Tibial nerve (tissue), 4 donors: ENCODE measurements around the gene TMEM171. TPM values are rescaled to one million over a fixed set of nuclear protein-coding genes. Genes with fewer than 3 reads are reported as not detected.

Experiments
- DNase-seq, 2 donors: peaks; one replicate each; pipeline ENCODE4 v3.0.0-alpha.2; 2019; ENCODE audit warnings: low spot score in 2 of 2
- H3K27ac ChIP-seq, 4 donors: fragments of 200-600 bp; sonication (generic) in 3 of 4; one replicate each; pipeline ENCODE4 v1.5.1; 2017 to 2019; ENCODE audit warnings: mild to moderate bottlenecking in 1 of 4
- H3K27me3 ChIP-seq, 2 donors: fragments of 200-600 bp; sonication (generic) in 1 of 2; one replicate each; pipeline versions ENCODE4 v1.5.1 to v1.6.0; 2017 to 2019
- H3K36me3 ChIP-seq, 3 donors: fragments of 200-600 bp; sonication (generic); one replicate each; pipeline ENCODE4 v1.5.1; 2018 to 2019
- H3K4me1 ChIP-seq, 4 donors: fragments of 200-600 bp; sonication (generic) in 3 of 4; one replicate each; pipeline ENCODE4 v1.5.1; 2017 to 2019
- H3K4me3 ChIP-seq, 4 donors: fragments of 200-600 bp; sonication (generic) in 3 of 4; one replicate each; pipeline ENCODE4 v1.5.1; 2017 to 2019; ENCODE audit warnings: mild to moderate bottlenecking in 1 of 4, moderate library complexity in 1 of 4
- H3K9me3 ChIP-seq, 4 donors: fragments of 200-600 bp; sonication (generic) in 3 of 4; one replicate each; pipeline ENCODE4 v1.5.1; 2017 to 2019
- EP300 ChIP-seq, 2 donors: sonication (generic); formaldehyde crosslinking; IDR thresholded peaks; one replicate each; pipeline ENCODE4 v1.6.1; 2017; ENCODE audit warnings: antibody characterized with exemption in 2 of 2, mild to moderate bottlenecking in 1 of 2
- POLR2A ChIP-seq, 2 donors: fragments of 450-650 bp; IDR thresholded peaks; one replicate each; pipeline ENCODE4 v1.6.1; 2017; ENCODE audit warnings: antibody characterized with exemption in 2 of 2, mild to moderate bottlenecking in 2 of 2, moderate library complexity in 2 of 2
- WGBS, 2 donors: methylation state at CpG; one replicate each; pipeline ENCODE4 v1.1.5; 2018; 5-methylcytosine and 5-hydroxymethylcytosine counted together
- total RNA-seq, 4 donors: library from RNA; depleted of rRNA; stranded (reverse); fragments of >200 nt; gene quantifications; one replicate each; pipeline ENCODE4 v1.1.0, GENCODE V29; 2016
- TF ChIP-seq, protein P1 (sequence below), 5 experiments: fragments of 200-600 bp in 3 of 5; fragments of 450-650 bp in 2 of 5; sonication (generic) in 3 of 5; IDR thresholded peaks; one replicate each; pipeline ENCODE4 v1.5.1; 2016 to 2019; ENCODE audit warnings: antibody characterized with exemption in 5 of 5, mild to moderate bottlenecking in 3 of 5, moderate library complexity in 2 of 5

TMEM171 gene
- total RNA-seq, 4 donors from 2014 or later = 0.66 to 0.90 TPM; not detected in 2

DNA sequence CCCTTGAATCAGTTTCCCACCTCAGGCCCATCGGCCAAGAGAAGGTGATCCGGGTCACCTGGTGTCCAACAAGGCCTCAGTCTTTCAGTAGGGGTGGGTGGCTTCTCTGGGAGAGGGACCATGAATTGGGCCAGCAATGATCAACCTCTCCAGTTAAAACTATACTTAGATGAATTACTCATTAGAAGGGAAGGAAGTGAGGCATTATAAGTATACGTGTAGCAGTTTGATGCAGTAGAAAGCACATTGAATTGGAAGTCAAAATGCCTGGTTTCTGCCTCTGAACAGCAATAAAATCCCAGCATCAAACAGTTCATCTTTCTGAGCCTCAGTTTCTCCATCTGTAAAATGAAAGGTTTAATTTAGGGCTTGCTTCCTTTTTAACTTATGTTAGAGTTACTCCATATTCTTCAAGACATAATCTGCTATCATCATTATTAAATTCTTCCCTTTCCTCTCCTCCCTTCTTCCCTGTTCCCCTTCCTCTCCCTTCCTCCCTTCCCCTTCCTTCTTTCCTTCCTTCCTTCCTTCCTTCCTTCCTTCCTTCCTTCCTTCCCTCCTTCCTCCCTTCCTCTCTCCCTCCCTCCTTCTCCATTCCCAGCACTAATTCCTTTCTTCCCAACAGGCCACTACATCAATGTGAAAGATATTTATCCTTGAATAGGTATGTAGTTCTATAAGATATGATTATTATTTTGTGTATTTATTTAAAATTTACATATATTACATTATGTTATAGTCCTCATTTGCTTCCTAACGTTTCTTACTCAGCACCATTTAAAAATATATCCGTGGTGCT, 34.0 kb downstream of the TMEM171 start:
- no peak overlapping the region for H3K4me3 ChIP-seq
- no peak for DNase-seq
- H3K27ac ChIP-seq = no peak overlapping the region
- TF ChIP-seq EP300 (IDR thresholded peaks at IDR 0.05) = no peak
- no peaks in the 10 kb centered on the region for H3K4me1 ChIP-seq
- no peaks in the 10 kb centered on the region for H3K9me3 ChIP-seq
- no peaks in the 10 kb centered on the region for H3K36me3 ChIP-seq
- no peaks in the 10 kb centered on the region for H3K27me3 ChIP-seq
- 76 to 79% methylated on average over 5 of the region's 5 CpGs for WGBS, 2 donors

DNA sequence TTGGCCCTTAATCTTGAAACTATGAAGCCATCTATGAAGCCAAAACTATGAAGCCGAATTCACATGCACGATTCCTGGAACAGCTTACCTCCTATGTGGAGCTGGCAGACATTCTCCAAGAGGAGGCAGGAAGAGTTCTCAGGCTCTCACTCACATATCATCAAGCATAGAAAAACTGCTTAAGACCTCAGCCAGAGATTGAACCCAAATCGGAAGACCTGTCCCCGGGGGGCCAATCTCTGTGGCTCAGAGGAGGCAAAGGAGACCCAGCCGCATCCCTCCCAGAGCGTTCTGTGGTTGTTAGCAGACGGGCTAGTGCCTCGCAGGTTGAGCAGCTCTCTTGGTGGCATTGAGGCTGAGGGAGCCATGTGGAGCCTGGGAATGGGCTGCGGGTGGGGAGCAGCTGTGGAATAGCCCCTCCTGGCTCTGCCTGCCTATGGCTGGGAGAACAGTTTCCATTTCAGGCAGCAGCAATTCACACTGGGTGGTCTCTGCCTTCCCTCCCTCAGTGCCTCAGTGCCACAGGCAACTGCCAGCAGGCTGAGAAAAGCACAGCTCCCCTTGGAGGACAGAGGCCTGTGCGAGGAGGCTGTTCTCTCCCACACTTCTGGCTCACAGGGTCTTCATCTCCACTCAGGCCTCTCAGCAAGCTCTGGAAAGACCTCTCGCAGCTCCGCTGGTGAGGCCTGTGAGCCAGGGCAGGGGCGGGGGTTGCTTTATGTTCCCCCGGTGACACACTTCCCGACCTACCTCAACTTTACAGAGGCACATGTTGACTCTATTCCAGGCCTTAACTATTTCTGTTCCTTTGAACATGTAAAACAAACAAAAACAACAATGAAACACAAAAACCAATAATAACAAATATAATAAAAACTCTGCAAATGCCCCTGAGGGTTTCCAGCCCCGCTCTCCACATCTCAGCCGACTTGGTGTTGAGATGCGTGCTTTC, 35.2 kb downstream of the TMEM171 start:
- TF ChIP-seq POLR2A (IDR thresholded peaks at IDR 0.05) (no peak), EP300 (IDR thresholded peaks at IDR 0.05) (no peak)
- TF ChIP-seq, protein P1, sequence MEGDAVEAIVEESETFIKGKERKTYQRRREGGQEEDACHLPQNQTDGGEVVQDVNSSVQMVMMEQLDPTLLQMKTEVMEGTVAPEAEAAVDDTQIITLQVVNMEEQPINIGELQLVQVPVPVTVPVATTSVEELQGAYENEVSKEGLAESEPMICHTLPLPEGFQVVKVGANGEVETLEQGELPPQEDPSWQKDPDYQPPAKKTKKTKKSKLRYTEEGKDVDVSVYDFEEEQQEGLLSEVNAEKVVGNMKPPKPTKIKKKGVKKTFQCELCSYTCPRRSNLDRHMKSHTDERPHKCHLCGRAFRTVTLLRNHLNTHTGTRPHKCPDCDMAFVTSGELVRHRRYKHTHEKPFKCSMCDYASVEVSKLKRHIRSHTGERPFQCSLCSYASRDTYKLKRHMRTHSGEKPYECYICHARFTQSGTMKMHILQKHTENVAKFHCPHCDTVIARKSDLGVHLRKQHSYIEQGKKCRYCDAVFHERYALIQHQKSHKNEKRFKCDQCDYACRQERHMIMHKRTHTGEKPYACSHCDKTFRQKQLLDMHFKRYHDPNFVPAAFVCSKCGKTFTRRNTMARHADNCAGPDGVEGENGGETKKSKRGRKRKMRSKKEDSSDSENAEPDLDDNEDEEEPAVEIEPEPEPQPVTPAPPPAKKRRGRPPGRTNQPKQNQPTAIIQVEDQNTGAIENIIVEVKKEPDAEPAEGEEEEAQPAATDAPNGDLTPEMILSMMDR (IDR thresholded peaks at IDR 0.05) = no peak
- no peaks in the 10 kb centered on the region for H3K27me3 ChIP-seq
- no peak overlapping the region for H3K27ac ChIP-seq
- H3K4me1 ChIP-seq = no peaks in the 10 kb centered on the region
- H3K4me3 ChIP-seq = no peak overlapping the region
- 66 to 76% methylated on average over 14 to 17 of the region's 18 CpGs for WGBS, 2 donors
- H3K9me3 ChIP-seq = no peaks in the 10 kb centered on the region
- no peaks in the 10 kb centered on the region for H3K36me3 ChIP-seq
- DNase-seq = no peak

- WGBS, 2 donors = 79 to 82% methylated on average over 6 of the region's 6 CpGs
- DNase-seq = no peak
These were observed 37.3 kb downstream of the TMEM171 start for GRCh38 chr5:73157414-73158303.

GRCh38 chr5:73158313-73158712, 37.9 kb downstream of the TMEM171 start:
- no peak for DNase-seq
- no peaks in the 10 kb centered on the region for H3K4me1 ChIP-seq
- H3K36me3 ChIP-seq = no peaks in the 10 kb centered on the region
- no peaks in the 10 kb centered on the region for H3K27me3 ChIP-seq
- no peak overlapping the region for H3K4me3 ChIP-seq
- TF ChIP-seq, protein P1 (IDR thresholded peaks at IDR 0.05) = no peak
- TF ChIP-seq EP300 (IDR thresholded peaks at IDR 0.05) = no peak
- WGBS, 2 donors = 92 to 98% methylated on average over 4 of the region's 4 CpGs
- no peaks in the 10 kb centered on the region for H3K9me3 ChIP-seq
- no peak overlapping the region for H3K27ac ChIP-seq

More at GRCh38 chr5:73157414-73158303, 37.3 kb downstream of the TMEM171 start:
- no peaks in the 10 kb centered on the region for H3K27me3 ChIP-seq
- H3K4me3 ChIP-seq = no peak overlapping the region
- H3K4me1 ChIP-seq = no peaks in the 10 kb centered on the region
- H3K36me3 ChIP-seq = no peaks in the 10 kb centered on the region
- no peaks in the 10 kb centered on the region for H3K9me3 ChIP-seq
- TF ChIP-seq, protein P1 (IDR thresholded peaks at IDR 0.05) = no peak
- TF ChIP-seq EP300 (IDR thresholded peaks at IDR 0.05) = no peak
- TF ChIP-seq POLR2A (IDR thresholded peaks at IDR 0.05) = no peak
- no peak overlapping the region for H3K27ac ChIP-seq

DNA sequence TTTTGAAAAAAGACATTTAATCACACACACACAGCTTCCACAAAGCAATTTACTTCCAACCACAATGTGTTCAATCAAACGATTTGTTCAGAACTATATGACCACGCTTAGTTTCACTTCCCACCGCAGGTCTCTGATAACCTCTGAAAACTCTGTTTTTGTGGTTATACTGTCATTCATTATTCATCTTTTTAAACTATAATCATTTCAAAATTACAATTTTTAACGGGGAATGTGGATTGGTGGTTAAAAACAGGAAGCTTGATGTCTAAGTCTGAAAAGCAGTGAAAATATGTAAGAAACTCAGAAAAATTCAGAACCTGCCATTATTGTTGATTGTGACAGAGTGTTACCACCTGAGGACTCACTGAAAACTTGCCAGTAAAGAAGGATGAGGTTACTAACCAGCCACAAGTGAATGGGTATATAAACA, 39.9 kb downstream of the TMEM171 start:
- Histone ChIP-seq H3K9me3 (no peaks in the 10 kb centered on the region), H3K4me1 (no peaks in the 10 kb centered on the region), H3K27ac (no peak overlapping the region), H3K36me3 (no peaks in the 10 kb centered on the region), H3K27me3 (no peaks in the 10 kb centered on the region), H3K4me3 (no peak overlapping the region)
- TF ChIP-seq POLR2A (IDR thresholded peaks at IDR 0.05) = no peak
- TF ChIP-seq, protein P1 (IDR thresholded peaks at IDR 0.05) = no peak
- TF ChIP-seq EP300 (IDR thresholded peaks at IDR 0.05) = no peak
- DNase-seq = no peak
- 68 to 77% methylated on average over 4 of the region's 4 CpGs for WGBS, 2 donors
